HG03280 (cell line): ENCODE measurements around the gene NUCB1.
"Not testable (repeated sequence)": the region's sequence is repeated elsewhere in the genome, so short reads cannot be mapped to it uniquely, and the experiment has no call there.

Source experiments
- ATAC-seq: cut with Tn5 transposase; IDR thresholded peaks from one replicate; pipeline ENCODE4 v1.9.1; 2021; ENCODE audit warnings: mild to moderate bottlenecking, moderate library complexity; ENCODE audit not compliant: unreplicated experiment

NUCB1 gene

GRCh38 chr19:48902291-48902690 lies 2.2 kb downstream of the NUCB1 start:
- ATAC-seq, result not testable (repeated sequence)

- not testable (repeated sequence) for ATAC-seq
Measured at GRCh38 chr19:48903788-48904187, 3.7 kb downstream of the NUCB1 start.

- no peak for ATAC-seq
Measured at GRCh38 chr19:48905664-48906063, 5.6 kb downstream of the NUCB1 start.

GRCh38 chr19:48906324-48906723 lies 6.2 kb downstream of the NUCB1 start:
- no peak for ATAC-seq

- no peak for ATAC-seq
Measured at GRCh38 chr19:48907671-48908070, 7.6 kb downstream of the NUCB1 start.

- ATAC-seq, result not testable (repeated sequence)
Measured at GRCh38 chr19:48909424-48910077, 9.4 kb downstream of the NUCB1 start.

- no peak for ATAC-seq
Measured at GRCh38 chr19:48910803-48911202, 10.7 kb downstream of the NUCB1 start.

GRCh38 chr19:48913114-48913889 lies 13.2 kb downstream of the NUCB1 start:
- no peak for ATAC-seq

GRCh38 chr19:48914181-48914580 lies 14.1 kb downstream of the NUCB1 start:
- no peak for ATAC-seq

- no peak for ATAC-seq
Measured at GRCh38 chr19:48915757-48916156, 15.6 kb downstream of the NUCB1 start.

GRCh38 chr19:48918071-48918470 lies 18.0 kb downstream of the NUCB1 start:
- no peak for ATAC-seq

- ATAC-seq, result no peak
Measured at GRCh38 chr19:48918801-48919247, 18.7 kb downstream of the NUCB1 start.

- not testable (repeated sequence) for ATAC-seq
Measured at GRCh38 chr19:48919271-48919670, 19.2 kb downstream of the NUCB1 start.

- ATAC-seq, result no peak
Measured at GRCh38 chr19:48920949-48921348, 20.8 kb downstream of the NUCB1 start.

- no peak for ATAC-seq
Measured at GRCh38 chr19:48921721-48922500, 21.8 kb downstream of the NUCB1 start.

- ATAC-seq, result no peak
Measured at GRCh38 chr19:48922548-48923490, 22.7 kb downstream of the NUCB1 start.

- ATAC-seq, result no peak
Measured at GRCh38 chr19:48925240-48925843, 25.2 kb downstream of the NUCB1 start.

- ATAC-seq, result not testable (repeated sequence)
Measured at GRCh38 chr19:48925890-48926289, 25.8 kb downstream of the NUCB1 start.

- ATAC-seq, result no peak
Measured at GRCh38 chr19:48926909-48927308, 26.8 kb downstream of the NUCB1 start.

- ATAC-seq, result not testable (repeated sequence)
Measured at GRCh38 chr19:48927692-48928091, 27.6 kb downstream of the NUCB1 start.
